ENCODE measurements around the gene CRBN.

Gene CRBN

DNA sequence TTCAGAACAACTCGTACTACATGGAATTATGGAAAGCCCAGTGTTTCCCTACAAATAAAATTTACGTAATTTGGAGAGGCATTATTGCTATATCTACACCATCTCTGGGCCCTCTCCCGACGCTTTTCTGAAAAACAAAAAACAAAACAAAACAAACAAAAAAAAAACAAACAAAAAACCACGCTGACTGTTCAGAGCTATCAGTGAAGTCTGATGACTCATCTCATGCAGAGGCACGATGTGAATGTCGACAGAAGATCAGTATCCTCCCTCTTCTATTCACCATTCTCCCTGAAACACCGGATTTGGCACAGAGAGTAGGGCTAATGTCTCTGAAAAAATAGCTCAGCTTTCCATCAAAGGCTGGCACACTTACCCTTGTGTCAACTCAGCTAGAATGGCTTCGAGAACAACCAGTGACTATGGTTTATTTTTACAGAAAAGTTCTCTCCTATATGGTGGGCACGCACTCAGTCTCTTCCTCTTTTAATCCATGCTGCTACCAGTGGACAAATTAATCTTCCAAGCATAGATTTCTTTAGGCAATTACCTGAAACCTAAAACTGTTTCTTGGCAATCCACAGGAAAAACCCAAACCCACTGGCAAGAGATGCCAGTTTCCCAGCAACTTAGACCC is 1.5 kb downstream of the CRBN start (continued):
- TF ChIP-seq CSDC2 (CRISPR knock-in tag; IDR thresholded peaks at IDR 0.05): no peak
- TF ChIP-seq, protein P1, sequence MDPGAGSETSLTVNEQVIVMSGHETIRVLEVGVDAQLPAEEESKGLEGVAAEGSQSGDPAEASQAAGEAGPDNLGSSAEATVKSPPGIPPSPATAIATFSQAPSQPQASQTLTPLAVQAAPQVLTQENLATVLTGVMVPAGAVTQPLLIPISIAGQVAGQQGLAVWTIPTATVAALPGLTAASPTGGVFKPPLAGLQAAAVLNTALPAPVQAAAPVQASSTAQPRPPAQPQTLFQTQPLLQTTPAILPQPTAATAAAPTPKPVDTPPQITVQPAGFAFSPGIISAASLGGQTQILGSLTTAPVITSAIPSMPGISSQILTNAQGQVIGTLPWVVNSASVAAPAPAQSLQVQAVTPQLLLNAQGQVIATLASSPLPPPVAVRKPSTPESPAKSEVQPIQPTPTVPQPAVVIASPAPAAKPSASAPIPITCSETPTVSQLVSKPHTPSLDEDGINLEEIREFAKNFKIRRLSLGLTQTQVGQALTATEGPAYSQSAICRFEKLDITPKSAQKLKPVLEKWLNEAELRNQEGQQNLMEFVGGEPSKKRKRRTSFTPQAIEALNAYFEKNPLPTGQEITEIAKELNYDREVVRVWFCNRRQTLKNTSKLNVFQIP (CRISPR knock-in tag; IDR thresholded peaks at IDR 0.05; ENCODE audit: borderline replicate concordance, low read depth): no peak

GRCh38 chr3:3172627-3173026 is 6.9 kb downstream of the CRBN start:
- no peak for ATAC-seq

DNA sequence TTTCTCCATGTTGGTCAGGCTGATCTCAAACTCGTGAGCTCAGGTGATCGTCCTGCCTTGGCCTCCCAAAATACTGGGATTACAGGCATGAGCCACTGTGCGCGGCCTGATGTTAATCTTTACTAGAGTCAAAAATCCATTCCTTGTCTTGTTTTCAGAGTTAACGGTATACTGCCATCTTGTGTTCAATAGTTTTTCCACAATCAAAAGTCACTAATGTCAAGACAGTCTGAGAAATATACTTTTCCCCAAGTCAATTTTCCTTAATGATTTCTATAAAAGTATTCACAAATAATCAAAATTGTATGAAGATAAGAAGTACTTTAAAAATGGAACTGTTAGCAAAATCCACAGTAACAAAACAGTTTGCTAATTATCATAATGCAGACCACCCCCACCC is 8.5 kb downstream of the CRBN start:
- TF ChIP-seq TCF4 (CRISPR knock-in tag; IDR thresholded peaks at IDR 0.05; ENCODE audit: borderline replicate concordance) (no peak), ZNF70 (CRISPR knock-in tag; IDR thresholded peaks at IDR 0.05) (no peak), BACH2 (CRISPR knock-in tag; IDR thresholded peaks at IDR 0.05; ENCODE audit: borderline replicate concordance) (no peak), ESRRG (CRISPR knock-in tag; IDR thresholded peaks at IDR 0.05) (no peak), ARNTL (CRISPR knock-in tag; IDR thresholded peaks at IDR 0.05; ENCODE audit: borderline replicate concordance, low read depth) (no peak), RARB (CRISPR knock-in tag; IDR thresholded peaks at IDR 0.05) (no peak), ZFP3 (CRISPR knock-in tag; IDR thresholded peaks at IDR 0.05) (no peak), GLIS3 (CRISPR knock-in tag; IDR thresholded peaks at IDR 0.05) (no peak), ZFP30 (CRISPR knock-in tag; IDR thresholded peaks at IDR 0.05) (no peak), ZNF8 (CRISPR knock-in tag; IDR thresholded peaks at IDR 0.05) (no peak), CSDC2 (CRISPR knock-in tag; IDR thresholded peaks at IDR 0.05) (no peak), SNAI2 (CRISPR knock-in tag; IDR thresholded peaks at IDR 0.05) (no peak)
- peak; percentile 61; the same call in 2 of the 3 replicates for ATAC-seq

More at GRCh38 chr3:3172627-3173026, 6.9 kb downstream of the CRBN start:
- TF ChIP-seq ZFP30 (CRISPR knock-in tag; IDR thresholded peaks at IDR 0.05): no peak
- TF ChIP-seq, protein P2, sequence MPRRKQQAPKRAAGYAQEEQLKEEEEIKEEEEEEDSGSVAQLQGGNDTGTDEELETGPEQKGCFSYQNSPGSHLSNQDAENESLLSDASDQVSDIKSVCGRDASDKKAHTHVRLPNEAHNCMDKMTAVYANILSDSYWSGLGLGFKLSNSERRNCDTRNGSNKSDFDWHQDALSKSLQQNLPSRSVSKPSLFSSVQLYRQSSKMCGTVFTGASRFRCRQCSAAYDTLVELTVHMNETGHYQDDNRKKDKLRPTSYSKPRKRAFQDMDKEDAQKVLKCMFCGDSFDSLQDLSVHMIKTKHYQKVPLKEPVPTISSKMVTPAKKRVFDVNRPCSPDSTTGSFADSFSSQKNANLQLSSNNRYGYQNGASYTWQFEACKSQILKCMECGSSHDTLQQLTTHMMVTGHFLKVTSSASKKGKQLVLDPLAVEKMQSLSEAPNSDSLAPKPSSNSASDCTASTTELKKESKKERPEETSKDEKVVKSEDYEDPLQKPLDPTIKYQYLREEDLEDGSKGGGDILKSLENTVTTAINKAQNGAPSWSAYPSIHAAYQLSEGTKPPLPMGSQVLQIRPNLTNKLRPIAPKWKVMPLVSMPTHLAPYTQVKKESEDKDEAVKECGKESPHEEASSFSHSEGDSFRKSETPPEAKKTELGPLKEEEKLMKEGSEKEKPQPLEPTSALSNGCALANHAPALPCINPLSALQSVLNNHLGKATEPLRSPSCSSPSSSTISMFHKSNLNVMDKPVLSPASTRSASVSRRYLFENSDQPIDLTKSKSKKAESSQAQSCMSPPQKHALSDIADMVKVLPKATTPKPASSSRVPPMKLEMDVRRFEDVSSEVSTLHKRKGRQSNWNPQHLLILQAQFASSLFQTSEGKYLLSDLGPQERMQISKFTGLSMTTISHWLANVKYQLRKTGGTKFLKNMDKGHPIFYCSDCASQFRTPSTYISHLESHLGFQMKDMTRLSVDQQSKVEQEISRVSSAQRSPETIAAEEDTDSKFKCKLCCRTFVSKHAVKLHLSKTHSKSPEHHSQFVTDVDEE (CRISPR knock-in tag; IDR thresholded peaks at IDR 0.05): no peak
- no peak for TF ChIP-seq BACH2 (CRISPR knock-in tag; IDR thresholded peaks at IDR 0.05; ENCODE audit: borderline replicate concordance)
- TF ChIP-seq ARNTL (CRISPR knock-in tag; IDR thresholded peaks at IDR 0.05; ENCODE audit: borderline replicate concordance, low read depth): no peak
- no peak for TF ChIP-seq ZFP3 (CRISPR knock-in tag; IDR thresholded peaks at IDR 0.05)

DNA sequence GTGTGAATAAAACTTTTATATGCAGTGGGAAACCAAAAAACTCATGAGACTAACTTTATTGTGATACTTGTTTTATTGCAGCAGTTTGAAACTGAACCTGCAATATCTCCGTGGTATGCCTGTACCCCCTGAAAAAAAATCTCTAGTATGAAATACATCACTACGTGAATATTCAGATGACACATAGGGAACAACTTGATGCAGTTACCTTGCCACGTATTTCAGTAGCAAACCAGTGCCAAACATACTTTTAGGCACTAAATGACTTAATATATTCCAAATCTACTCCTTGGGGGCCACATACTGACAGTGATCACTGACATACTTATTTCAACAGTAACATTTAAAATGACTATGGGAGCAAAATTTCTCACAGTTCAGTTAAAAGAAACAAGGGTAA is 13.8 kb downstream of the CRBN start:
- ATAC-seq: no peak

More for the DNA sequence above, 13.8 kb downstream of the CRBN start:
- TF ChIP-seq ZFP30 (CRISPR knock-in tag; IDR thresholded peaks at IDR 0.05) (no peak), ZC3H10 (CRISPR knock-in tag; IDR thresholded peaks at IDR 0.05) (no peak), RARB (CRISPR knock-in tag; IDR thresholded peaks at IDR 0.05) (no peak), TOX (CRISPR knock-in tag; IDR thresholded peaks at IDR 0.05; ENCODE audit: borderline replicate concordance) (no peak), CSDC2 (CRISPR knock-in tag; IDR thresholded peaks at IDR 0.05) (no peak), CSRNP3 (CRISPR knock-in tag; IDR thresholded peaks at IDR 0.05) (no peak), TCF4 (CRISPR knock-in tag; IDR thresholded peaks at IDR 0.05; ENCODE audit: borderline replicate concordance) (no peak), ISL1 (CRISPR knock-in tag; IDR thresholded peaks at IDR 0.05) (no peak), GLIS3 (CRISPR knock-in tag; IDR thresholded peaks at IDR 0.05) (no peak), ZNF8 (CRISPR knock-in tag; IDR thresholded peaks at IDR 0.05) (no peak), ESRRG (CRISPR knock-in tag; IDR thresholded peaks at IDR 0.05) (no peak), PPARA (CRISPR knock-in tag; IDR thresholded peaks at IDR 0.05; ENCODE audit: borderline replicate concordance) (no peak), ZNF565 (CRISPR knock-in tag; conservative IDR thresholded peaks at IDR 0.05; ENCODE audit: low read depth) (no peak), ZNF70 (CRISPR knock-in tag; IDR thresholded peaks at IDR 0.05) (no peak), BACH2 (CRISPR knock-in tag; IDR thresholded peaks at IDR 0.05; ENCODE audit: borderline replicate concordance) (no peak)
- TF ChIP-seq, protein P2 (CRISPR knock-in tag; IDR thresholded peaks at IDR 0.05): no peak
- TF ChIP-seq, protein P3, sequence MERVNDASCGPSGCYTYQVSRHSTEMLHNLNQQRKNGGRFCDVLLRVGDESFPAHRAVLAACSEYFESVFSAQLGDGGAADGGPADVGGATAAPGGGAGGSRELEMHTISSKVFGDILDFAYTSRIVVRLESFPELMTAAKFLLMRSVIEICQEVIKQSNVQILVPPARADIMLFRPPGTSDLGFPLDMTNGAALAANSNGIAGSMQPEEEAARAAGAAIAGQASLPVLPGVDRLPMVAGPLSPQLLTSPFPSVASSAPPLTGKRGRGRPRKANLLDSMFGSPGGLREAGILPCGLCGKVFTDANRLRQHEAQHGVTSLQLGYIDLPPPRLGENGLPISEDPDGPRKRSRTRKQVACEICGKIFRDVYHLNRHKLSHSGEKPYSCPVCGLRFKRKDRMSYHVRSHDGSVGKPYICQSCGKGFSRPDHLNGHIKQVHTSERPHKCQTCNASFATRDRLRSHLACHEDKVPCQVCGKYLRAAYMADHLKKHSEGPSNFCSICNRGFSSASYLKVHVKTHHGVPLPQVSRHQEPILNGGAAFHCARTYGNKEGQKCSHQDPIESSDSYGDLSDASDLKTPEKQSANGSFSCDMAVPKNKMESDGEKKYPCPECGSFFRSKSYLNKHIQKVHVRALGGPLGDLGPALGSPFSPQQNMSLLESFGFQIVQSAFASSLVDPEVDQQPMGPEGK (CRISPR knock-in tag; IDR thresholded peaks at IDR 0.05; ENCODE audit: borderline replicate concordance): no peak
- TF ChIP-seq, protein P1 (CRISPR knock-in tag; IDR thresholded peaks at IDR 0.05; ENCODE audit: borderline replicate concordance, low read depth): no peak
